ENCODE results near the gene ZBTB21.
"Not testable (repeated sequence)": the region's sequence is repeated elsewhere in the genome, so short reads cannot be mapped to it uniquely, and the experiment has no call there.

Gene ZBTB21

DNA sequence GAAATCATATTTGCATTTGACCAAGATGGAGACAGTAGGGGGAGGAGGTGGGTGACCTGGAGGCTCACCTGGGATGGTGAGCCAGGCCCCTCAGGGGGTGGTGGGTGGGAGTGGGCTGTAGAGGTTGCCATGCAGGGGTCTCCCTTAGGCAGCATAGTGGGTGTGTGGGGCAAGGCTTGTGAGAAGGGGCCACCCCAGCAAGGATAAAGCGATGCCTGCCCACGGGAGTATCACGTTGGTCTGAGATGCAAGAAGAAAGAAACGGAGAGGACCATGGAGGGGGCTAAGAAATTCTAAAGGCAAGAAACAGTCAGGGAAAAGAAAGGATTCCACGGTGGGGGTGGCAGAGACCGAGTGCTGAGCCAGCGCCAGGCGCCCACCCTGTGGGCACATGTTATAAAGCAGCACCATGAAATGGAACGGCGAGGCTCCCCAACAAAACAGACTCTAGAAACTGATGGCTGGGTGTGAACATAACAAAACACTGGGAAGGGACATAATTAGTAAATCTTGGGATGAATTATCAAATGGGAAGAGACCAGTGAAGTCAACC lies 44.6 kb downstream of the ZBTB21 start:
- DNase-seq = no peak

DNA sequence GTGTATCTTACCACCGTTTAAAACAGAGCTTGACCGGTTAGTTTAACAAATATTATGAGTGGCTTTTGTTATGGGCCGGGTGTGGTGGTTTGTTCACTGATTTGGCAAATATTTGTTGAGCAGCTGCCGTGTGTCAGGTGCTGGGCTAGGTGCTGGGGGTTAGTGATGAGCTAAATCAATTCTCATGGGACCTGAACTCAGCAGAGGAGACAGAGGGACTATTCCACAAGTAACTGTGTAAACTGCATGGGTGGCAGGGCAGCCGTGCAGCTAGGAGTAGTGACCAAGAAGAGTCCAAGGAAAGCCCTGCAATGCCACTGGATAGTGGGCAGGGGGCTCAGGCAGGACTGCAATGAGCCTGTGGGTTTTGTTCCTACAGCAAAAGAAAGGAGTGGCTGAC lies 45.1 kb downstream of the ZBTB21 start:
- no peak for DNase-seq

DNA sequence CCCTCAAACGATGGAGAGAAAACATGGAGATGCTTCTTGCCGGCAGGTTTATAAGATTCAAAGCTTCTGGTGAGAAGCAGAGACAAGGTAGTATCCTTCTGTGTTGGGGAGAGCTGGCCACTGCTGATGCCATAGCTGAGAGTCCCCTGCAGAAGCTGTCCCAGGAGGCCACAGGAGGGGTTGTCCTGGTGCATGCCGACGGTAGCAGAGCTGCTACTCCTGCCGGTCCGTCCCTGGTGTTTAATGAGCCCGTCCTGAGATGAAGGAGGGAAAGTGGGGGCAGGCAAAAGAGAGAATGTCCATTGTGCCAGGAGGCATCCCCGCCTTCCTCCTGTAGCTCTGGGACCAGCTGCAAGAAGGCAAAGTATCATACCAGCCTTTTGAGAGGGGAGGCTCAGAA lies 46.0 kb downstream of the ZBTB21 start:
- DNase-seq = no peak

GRCh38 chr21:41962425-41962966 lies 47.7 kb downstream of the ZBTB21 start:
- no peak for DNase-seq

- no peak for DNase-seq
Measured at GRCh38 chr21:41961753-41962152, 48.4 kb downstream of the ZBTB21 start.

- no peak for DNase-seq
Measured at GRCh38 chr21:41961282-41961701, 48.9 kb downstream of the ZBTB21 start.

DNA sequence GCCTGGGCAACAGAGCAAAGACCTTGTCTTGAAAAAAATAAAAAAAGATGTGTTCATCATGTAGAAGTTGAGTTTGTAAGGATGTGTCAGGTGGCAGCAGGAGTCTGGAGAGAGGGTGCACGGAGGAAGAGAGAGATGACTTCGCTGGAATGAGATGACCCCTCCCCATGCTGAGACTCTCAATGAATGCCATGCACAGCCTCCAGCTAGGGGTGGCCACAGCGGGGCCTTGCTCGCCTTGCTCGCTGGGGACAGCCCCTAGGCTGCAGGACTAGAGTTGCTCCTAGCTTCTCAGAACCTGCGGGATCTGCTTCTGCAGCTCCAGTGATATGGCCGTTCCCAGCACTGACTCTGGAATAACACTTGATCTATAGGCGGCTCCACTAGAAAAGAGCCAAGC lies 49.8 kb downstream of the ZBTB21 start:
- no peak for DNase-seq

- DNase-seq = not testable (repeated sequence)
Measured at GRCh38 chr21:41959697-41960096, 50.5 kb downstream of the ZBTB21 start.

GRCh38 chr21:41958886-41959563 lies 51.1 kb downstream of the ZBTB21 start:
- DNase-seq = no peak

GRCh38 chr21:41957991-41958766 lies 52.0 kb downstream of the ZBTB21 start:
- DNase-seq = peak; percentile 72

DNA sequence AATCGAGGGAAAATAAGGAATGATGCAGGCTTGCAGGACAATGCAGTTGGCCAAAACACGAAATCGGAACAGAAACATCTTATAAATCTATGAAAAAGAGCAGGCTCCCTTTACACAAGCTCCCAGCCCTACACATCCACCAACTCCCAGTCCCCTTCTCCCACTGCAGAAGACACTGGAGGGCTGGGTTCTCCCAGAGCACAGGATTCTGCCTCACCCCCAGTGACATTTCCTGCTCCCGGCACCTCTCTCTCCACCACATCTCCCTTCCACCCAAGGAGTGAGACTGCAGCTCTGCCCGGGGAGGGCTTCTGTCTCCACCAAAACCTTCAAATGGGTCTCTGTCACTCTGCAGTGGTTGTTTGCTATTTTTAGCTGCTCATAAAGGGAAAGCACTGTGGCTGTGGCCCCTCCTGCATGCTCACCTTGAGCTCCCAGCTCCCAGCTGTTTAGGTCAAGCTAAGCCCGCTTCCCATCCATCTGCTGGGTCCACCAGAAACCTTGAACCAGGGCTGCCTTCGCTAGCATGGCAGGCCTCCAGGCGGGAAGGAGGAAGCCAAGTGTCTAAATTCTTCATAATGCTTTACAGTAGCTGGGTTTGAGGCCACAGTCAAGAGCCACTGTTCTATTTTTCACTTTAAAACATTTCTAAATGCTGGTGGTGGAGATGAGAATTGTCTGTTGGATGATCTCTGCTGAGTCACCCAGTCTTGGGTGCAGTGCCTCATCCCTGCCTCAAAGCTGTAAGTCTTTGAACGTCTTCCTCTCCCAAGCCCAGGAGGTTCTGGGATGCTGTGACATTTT lies 53.0 kb downstream of the ZBTB21 start:
- DNase-seq = no peak

- DNase-seq = no peak
Measured at GRCh38 chr21:41955516-41955915, 54.6 kb downstream of the ZBTB21 start.

DNA sequence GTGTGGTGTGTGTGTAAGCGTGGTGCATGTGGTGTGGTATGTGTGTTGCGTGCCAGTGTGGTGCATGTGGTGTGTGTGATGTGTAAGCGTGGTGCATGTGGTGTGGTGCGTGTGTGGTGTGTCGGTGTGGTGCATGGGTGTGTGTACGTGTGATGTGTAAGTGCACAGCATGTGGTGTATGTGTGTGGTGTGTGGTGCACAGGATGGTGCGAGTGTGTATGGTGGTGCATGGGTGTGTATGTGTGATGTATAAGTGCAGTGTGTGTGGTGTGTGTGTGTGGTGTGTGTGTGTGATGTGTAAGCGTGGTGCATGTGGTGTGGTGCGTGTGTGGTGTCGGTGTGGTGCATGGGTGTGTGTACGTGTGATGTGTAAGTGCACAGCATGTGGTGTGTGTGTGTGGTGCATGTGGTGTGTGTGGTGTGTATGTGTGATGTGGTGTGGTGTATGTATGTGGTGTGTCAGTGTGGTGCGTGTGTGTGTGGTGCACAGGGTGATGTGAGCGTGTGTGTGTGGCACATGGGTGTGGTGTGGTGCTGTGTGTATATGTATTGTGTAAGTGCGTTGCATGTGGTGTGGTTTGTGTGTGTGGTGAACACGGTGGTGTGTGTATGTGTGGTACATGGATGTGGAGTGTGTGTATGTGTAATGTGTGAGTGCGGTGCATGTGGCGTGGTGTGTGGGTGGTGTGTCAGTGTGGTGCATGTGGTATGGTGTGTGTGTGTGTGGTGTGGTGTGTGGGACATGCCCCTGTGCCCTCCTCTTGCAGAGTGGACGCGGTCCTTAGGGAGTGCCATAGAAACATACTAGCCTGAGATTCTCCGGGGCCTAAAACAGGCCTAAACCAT lies 55.3 kb downstream of the ZBTB21 start:
- DNase-seq = no peak

DNA sequence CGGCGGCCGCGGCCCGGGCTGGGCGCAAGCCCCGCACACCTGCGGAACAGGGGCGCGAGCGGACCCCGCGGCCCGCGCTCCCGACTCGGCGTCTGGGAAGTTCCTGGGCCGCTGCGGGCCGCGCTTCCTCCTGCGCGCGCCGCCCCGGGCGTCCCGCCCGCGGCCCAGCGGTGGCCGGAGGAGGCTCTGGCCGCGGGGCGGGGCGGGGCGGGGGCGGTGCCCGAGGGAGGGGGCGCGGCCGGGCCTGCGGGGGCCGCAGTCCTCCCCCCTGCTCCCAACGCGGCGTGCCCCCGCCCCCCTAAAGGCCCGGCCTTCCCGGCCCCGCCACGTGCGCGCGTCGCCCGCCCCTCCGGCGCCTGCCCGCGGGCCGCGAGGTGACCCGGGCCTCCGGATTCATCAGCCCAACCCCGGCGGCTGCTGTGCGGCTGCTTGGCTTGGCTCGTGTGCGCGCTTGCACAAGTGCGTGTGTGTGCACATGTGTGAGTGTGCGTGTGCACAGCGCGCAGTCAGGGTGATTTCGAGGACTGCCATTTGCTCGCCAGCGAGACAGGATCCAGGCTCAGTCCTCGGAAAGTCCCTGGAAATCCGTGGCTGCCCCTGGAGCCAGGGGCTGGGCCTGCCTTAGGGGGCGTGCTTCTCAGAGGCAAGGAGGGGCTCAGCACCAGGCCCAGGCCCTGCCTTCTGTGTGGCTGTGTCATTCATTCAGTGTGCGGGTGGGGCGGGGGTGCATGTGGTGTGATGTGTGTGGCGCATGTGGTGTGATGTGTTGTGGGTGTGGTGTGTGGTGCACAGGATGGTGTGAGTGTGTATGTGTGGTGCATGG lies 56.1 kb downstream of the ZBTB21 start, which contains the start of gene C2CD2:
Gene C2CD2 (minus strand): TSS at position 188 of the 823 bp plus-strand sequence. CDS start 370 bp downstream, outside the sequence.
- no peak for DNase-seq

DNA sequence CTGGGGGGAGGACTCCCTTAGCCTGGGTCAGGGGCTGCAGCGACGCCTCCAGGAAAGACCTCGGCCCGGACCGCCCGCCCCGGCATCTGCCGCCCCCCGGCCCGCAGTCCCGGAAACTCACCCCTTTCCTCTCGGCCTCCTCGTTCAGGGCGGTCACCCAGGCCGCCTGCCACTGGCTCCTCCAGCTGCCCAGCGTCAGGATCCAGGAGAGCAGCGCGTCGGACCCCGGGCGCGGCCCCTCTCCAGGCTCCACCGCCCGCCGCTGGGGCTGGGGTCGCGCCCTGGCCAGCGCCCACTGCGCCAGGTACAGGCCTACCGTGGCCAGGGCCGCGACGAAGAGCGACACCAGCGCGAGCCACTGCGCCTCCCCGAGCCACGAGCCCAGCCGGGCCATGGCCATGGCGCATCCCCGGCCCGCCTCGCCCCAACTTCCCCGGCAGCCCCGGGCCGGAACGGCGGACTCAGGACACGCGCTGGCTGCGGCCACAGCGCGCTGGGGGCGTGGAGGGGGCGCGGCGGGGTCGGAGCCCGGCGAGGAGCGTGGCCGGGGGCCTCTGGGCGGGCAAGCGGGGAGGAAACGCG lies 56.8 kb downstream of the ZBTB21 start:
- DNase-seq = no peak

DNA sequence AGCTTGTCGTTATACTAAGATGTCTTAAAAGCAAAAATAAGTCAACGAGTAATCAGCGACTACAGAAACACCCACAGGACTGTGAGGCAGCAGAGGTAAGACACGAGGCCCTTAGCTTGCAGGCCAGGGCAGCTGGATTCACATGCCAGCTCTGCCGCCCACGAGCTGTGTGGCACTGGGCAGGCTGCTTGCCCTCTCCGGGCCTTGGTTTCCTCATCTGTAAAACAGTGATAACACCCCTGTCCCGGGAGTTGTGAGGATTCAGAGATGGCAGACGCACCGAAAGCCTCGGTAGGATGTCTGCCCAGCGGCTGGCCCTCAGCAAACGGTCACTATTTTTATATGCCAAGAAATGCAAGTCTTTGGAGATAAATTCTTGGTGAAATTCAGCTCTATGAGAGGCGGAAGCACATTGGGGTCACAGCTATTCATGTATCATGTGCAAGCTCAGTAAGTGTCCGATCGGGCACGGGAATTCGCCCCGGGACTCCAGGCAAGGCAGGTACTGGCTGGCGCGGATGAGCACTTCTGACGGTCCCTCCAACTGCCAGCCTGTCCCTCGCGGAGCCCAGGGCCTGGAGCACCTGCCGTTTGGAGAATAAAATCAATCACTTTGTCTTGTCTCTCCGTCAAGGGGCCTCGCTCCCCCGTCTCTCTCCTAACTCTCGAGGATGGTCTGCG lies 57.5 kb downstream of the ZBTB21 start:
- DNase-seq = no peak

DNA sequence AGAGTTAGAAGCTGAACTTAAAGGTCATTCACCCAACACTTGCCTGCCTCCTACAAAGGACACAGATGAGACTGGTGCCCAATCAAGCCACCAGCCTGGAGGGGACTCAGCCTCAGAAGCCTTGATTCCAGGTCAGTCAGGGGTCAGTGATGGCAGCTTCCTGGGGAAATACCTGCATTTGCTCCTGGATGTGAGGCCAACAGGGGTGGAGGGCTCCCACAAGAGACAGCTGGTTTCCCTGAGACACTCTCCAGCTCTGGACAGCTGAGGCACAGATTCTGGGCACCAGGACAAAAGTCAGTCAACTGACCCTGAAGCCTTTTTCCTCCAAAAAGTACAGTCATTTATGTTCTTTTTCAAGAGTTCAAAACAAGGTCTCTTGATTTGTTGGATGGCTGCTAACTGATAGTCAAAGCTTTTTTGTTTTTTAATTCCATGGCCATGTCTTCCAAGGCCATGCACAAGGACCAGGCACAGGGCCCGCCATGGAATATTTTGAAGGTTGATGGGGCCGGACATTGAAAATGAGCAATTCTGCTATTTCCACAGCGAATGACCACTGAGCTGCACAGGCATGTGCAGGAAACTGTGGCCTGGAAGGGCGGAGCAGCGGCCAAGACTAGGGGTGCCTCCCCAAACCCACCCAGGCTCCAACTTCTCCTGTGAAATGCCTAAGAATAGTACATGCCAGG lies 58.1 kb downstream of the ZBTB21 start:
- no peak for DNase-seq

- DNase-seq = no peak
Measured at GRCh38 chr21:41950941-41951351, 59.2 kb downstream of the ZBTB21 start.

- not testable (repeated sequence) for DNase-seq
Measured at GRCh38 chr21:41949631-41950030, 60.5 kb downstream of the ZBTB21 start.

Data from DMS 273 treated with DMSO at 0.1 percent for 48 hours (cell line).